ENCODE results near the gene ISG20L2.

ISG20L2 gene

GRCh38 chr1:156728599-156729462 lies at the start of gene ISG20L2:
TSS of gene ISG20L2 (minus strand) at chr1:156728766. CDS start at chr1:156727652, 1,114 bp downstream.
- DNase-seq (ENCODE audit: low read depth), result peak; percentile 99
- no peak for TF ChIP-seq CTCF (IDR thresholded peaks at IDR 0.05; ENCODE audit: low read length, missing control alignments)

GRCh38 chr1:156777573-156777972 lies 49.0 kb upstream of the ISG20L2 start:
- DNase-seq (ENCODE audit: low read depth), result no peak
- H3K4me3 ChIP-seq (replicated peaks; ENCODE audit: low read depth, low read length), result no peak overlapping the region
- TF ChIP-seq CTCF (IDR thresholded peaks at IDR 0.05; ENCODE audit: low read length, missing control alignments), result no peak

More at GRCh38 chr1:156728599-156729462, at the start of gene ISG20L2:
- H3K4me3 ChIP-seq (replicated peaks; ENCODE audit: low read depth, low read length), result peak within 1 kb of the TSS; percentile 99

- H3K4me3 ChIP-seq (replicated peaks; ENCODE audit: low read depth, low read length), result no peak overlapping the region
- no peak for TF ChIP-seq CTCF (IDR thresholded peaks at IDR 0.05; ENCODE audit: low read length, missing control alignments)
- no peak for DNase-seq (ENCODE audit: low read depth)
Observed at GRCh38 chr1:156776942-156777341, 48.4 kb upstream of the ISG20L2 start.

- no peak overlapping the region for H3K4me3 ChIP-seq (replicated peaks; ENCODE audit: low read depth, low read length)
- DNase-seq (ENCODE audit: low read depth), result no peak
- no peak for TF ChIP-seq CTCF (IDR thresholded peaks at IDR 0.05; ENCODE audit: low read length, missing control alignments)
Observed at GRCh38 chr1:156775799-156776198, 47.2 kb upstream of the ISG20L2 start.

- no peak for DNase-seq (ENCODE audit: low read depth)
- H3K4me3 ChIP-seq (replicated peaks; ENCODE audit: low read depth, low read length), result no peak overlapping the region
- TF ChIP-seq CTCF (IDR thresholded peaks at IDR 0.05; ENCODE audit: low read length, missing control alignments), result peak; percentile 13
Observed at GRCh38 chr1:156773607-156774006, 45.0 kb upstream of the ISG20L2 start.

- TF ChIP-seq CTCF (IDR thresholded peaks at IDR 0.05; ENCODE audit: low read length, missing control alignments), result no peak
- no peak overlapping the region for H3K4me3 ChIP-seq (replicated peaks; ENCODE audit: low read depth, low read length)
- peak; percentile 14 for DNase-seq (ENCODE audit: low read depth)
Observed at GRCh38 chr1:156772728-156773497, 44.3 kb upstream of the ISG20L2 start.
